ENCODE results near the gene PRKG2.
A peak's percentile ranks its signal among the peaks of the same experiment; 100 is the strongest.
"Not testable (repeated sequence)": the region's sequence is repeated elsewhere in the genome, so short reads cannot be mapped to it uniquely, and the experiment has no call there.

Gene PRKG2, protein sequence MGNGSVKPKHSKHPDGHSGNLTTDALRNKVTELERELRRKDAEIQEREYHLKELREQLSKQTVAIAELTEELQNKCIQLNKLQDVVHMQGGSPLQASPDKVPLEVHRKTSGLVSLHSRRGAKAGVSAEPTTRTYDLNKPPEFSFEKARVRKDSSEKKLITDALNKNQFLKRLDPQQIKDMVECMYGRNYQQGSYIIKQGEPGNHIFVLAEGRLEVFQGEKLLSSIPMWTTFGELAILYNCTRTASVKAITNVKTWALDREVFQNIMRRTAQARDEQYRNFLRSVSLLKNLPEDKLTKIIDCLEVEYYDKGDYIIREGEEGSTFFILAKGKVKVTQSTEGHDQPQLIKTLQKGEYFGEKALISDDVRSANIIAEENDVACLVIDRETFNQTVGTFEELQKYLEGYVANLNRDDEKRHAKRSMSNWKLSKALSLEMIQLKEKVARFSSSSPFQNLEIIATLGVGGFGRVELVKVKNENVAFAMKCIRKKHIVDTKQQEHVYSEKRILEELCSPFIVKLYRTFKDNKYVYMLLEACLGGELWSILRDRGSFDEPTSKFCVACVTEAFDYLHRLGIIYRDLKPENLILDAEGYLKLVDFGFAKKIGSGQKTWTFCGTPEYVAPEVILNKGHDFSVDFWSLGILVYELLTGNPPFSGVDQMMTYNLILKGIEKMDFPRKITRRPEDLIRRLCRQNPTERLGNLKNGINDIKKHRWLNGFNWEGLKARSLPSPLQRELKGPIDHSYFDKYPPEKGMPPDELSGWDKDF

GRCh38 chr4:81214881-81215868 lies at the start of gene PRKG2:
PRKG2 (minus strand) TSS chr4:81215222; CDS start chr4:81205047, 10,175 bp downstream.
- peak; percentile 64 for DNase-seq (ENCODE audit: low spot score)

DNA sequence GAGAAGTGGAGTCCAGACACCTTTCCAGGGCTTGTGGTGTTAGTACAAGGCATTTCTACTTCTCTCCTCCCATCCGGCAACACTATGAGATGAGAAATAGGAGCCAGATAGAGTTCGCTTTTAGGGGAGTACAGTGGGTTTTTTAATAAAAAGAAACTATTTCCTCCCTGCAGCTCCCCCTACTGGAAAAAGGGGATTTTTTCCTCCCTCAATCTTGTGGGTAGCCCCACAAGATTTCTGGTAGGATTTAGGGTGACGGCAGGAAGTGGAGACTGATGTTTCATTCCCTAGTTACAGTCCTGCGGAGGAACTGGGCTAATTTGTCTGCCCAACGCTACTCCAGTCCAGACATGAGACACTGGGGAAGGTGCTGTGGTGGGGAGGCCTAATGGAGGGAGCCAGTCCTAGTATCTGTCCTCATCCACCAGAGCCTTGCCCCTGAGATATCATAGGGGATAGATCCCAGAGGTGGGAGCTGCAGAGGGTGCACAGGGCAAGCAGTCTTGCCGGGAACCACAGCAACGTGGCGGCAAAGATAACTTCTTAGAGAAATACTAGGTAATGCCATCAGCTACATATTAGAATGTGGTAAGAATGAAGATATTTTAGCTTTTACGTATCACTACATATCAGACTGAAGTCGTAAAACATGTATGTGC lies 45.5 kb upstream of the PRKG2 start:
- no peak for DNase-seq (ENCODE audit: low spot score)

GRCh38 chr4:81258841-81259550 lies 44.0 kb upstream of the PRKG2 start:
- no peak for DNase-seq (ENCODE audit: low spot score)

GRCh38 chr4:81257816-81258215 lies 42.8 kb upstream of the PRKG2 start:
- DNase-seq (ENCODE audit: low spot score), result no peak

- DNase-seq (ENCODE audit: low spot score), result no peak
Observed at GRCh38 chr4:81257021-81257420, 42.0 kb upstream of the PRKG2 start.

- DNase-seq (ENCODE audit: low spot score), result no peak
Observed at GRCh38 chr4:81256059-81256970, 41.3 kb upstream of the PRKG2 start.

DNA sequence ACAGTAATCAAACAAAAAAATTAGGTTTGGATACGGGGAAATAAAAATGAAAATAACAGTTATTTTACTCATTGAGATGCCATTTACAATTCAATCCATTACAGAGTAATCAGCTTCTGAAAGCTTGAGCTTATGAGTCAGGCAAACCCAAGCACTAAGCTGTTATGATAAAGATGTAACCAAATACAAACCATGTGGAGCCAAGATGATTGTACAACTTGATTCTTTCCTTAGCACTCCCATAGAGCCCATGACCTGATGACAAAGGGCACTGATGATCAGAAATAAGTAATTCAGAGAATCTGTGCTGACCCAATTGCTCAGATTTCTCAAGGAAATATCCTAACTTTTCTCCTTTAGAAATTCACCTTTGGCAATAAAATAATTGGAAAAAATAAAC lies 40.5 kb upstream of the PRKG2 start:
- DNase-seq (ENCODE audit: low spot score), result no peak

DNA sequence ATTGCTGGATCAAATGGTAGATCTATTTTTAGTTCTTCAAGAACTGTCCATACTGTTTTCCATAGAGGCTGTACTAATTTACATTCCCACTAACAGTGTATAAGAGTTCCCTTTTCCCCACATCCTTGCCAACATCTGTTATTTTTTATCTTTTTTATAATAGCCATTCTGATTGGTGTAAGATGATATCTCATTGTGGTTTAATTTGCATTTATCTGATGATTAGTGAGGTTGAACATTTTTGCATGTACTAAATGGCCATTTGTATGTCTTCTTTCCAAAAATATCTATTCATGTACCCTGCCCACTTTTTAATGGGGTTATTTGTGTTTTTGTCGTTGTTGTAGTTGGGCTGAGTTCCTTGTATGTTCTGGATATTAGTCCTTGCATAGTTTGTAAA lies 35.4 kb upstream of the PRKG2 start:
- DNase-seq (ENCODE audit: low spot score), result no peak

DNA sequence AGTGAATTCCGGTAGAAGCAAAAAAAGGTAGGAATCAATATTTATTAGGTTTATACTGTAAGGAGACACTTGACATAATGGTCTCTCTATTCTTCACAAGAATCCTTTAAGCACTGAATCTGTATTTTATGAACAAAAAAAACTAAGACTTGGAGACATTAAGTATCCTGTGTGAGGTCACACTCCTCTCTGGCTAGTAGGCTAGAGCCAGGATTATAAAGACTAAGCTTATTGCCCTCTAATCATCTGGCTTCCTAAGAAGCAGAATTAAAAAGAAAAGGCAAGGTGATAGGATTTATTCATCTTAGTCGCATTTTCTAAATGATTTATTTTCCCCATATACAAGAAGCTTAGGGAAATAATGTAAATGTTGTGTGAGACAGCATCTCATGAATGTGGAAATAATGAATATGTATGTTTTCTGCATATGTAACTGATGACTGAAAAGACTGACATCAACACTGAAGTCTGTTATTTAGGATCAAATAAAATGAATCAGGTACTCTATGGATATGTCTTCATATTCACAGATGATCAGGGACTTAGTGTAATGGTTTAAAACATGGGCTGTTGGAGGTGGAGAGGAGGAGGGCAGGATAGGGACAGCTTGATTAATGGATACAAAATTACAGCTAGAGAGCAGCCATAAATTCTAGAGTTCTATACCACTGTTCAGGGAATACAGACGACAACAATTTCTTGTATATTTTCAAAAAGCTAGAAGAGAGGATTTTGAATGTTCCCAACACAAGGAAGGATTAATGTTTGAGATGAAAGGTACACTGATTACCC lies 30.4 kb upstream of the PRKG2 start:
- DNase-seq (ENCODE audit: low spot score), result no peak

DNA sequence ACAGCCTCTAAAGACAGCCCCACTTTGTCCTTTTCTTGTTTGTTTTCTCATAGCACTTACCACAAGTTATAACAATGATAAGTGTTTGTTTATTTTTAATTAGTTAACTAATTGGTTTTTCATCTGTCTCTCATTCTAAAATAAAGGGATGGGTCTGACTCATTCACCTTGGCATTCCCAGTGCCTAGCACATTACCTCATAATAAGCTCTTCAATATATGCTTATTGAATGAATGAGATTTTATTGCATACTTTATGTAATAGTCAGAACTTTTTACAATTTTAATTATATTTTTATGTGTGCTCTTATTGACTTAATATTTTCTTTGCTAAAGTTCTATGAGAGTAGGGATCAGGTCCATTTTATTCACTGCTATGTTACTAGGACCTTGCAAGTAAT lies 22.8 kb upstream of the PRKG2 start:
- DNase-seq (ENCODE audit: low spot score), result no peak

DNA sequence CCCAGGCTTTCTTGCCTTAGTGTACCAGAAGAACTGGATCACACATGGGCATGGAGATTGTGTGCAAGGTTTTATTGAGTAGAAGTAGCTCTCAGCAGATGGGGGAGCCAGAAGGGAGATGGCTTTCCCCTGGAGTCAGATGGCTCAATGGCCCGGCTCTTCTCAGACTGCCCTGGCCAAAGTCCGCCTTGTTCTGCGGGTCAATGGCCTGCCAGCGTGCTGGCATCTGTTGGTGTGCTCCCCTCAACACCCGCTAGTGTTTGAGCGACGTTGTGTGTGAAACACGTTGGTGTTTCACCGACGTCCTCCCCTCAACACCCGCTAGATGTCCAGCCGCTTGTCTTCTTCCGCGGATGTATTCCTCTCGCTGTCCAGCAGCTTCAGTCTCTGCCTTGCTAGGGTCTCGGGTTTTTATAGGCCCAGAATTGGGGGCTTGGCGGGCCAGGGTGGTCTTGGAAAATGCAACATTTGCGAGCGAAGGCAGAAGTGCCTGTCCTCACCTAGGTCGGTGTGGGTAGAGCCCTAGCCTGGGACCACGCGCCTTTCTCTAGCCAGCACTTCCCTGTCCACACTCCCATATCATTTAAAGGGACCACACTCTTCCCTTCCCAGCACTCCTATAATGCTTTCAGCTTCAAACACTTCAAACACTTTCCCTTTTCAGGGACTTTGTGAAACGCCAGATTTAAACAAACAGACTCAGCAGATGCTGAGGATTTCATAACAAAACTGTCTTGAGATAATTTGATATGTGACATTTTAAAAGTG lies 21.1 kb upstream of the PRKG2 start:
- no peak for DNase-seq (ENCODE audit: low spot score)

DNA sequence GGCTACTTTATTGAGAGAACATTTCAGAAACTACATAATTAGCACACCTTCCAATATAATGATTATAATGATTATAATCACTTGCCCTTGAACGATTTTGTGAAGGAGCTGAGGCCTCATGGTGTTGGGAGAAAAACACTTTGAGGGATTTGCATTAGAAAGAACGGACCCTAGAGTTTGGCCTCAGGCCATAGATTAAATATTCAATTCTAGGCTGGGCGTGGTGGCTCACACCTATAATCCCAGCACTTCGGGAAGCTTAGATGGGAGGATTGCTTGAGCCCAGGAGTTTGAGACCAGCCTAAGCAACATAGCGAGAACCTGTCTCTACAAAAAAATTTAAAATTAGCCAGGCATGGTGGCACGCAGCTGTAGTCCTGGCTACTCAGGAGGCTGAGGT lies 12.9 kb upstream of the PRKG2 start:
- DNase-seq (ENCODE audit: low spot score), result no peak

GRCh38 chr4:81227138-81227537 lies 12.1 kb upstream of the PRKG2 start:
- DNase-seq (ENCODE audit: low spot score), result no peak

DNA sequence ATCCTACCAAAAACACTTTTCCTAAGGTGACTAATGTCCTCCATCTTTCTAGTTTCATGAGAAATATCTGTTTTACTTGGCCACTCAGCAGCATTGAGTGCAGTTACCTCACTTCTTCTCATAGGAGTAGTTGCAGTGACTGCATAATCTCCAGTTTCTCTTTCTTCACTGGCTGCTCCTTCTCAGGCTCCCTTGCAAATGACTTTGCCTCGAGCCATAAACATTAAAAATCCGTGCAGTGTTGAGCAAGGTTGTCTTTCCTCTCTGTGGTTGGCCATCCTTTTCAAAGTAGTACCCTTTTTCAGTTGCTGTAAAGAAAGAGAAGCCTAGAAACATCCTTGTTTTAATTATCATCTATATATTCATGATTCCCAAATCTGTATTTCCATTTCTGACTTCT lies 10.2 kb upstream of the PRKG2 start:
- DNase-seq (ENCODE audit: low spot score), result no peak

DNA sequence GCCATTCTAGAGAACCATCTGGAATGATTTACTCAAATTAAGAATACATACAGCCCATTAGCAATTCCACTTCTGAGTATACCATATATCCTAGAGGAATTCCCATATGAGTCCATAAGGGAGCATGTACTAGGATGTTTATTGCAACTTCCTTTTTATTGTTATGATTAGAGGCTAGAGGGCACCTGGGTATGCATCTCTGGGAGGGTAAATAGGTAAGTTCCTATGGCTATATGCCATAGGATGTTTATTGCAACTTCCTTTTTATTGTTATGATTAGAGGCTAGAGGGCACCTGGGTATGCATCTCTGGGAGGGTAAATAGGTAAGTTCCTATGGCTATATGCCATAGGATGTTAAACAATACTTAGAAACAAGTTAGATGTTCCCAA lies 7.1 kb upstream of the PRKG2 start:
- not testable (repeated sequence) for DNase-seq (ENCODE audit: low spot score)

GRCh38 chr4:81221303-81222081 lies 6.5 kb upstream of the PRKG2 start:
- no peak for DNase-seq (ENCODE audit: low spot score)

DNA sequence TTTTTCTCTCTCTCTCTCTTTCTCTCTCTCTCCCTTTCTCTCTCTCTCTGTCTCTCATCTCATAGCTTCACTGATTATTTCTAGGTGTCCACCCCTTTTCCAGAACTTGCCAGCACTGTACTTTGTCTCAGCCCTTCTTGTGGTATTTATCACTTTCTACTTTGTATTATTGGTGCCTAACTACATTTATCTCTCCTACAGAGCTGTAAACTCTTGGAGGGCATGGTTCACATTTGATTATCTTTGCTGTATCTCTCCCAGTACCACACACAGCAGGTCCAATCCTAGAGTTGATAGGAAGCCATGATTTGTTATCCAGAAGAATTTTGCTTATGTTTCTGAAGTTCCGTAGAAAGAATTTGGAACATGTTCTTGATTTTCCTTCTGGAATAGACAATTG lies 5.2 kb upstream of the PRKG2 start:
- DNase-seq (ENCODE audit: low spot score), result no peak

GRCh38 chr4:81218206-81218605 lies 3.2 kb upstream of the PRKG2 start:
- DNase-seq (ENCODE audit: low spot score), result no peak

All from ecto neural progenitor cell (in vitro differentiated cells).